Neural progenitor cell (in vitro differentiated cells): ENCODE measurements around the gene ACBD3.

Experiments
- CTCF ChIP-seq: fragments of 200-600 bp; sonication (generic); IDR thresholded peaks from 2 replicates; pipeline ENCODE4 v1.5.1; 2017; ENCODE audit warnings: antibody characterized with exemption, mild to moderate bottlenecking
- EZH2 ChIP-seq: fragments of 200-600 bp; sonication (generic); IDR thresholded peaks from 2 replicates; pipeline ENCODE4 v1.6.1; 2017; ENCODE audit warnings: antibody characterized with exemption, mild to moderate bottlenecking, moderate library complexity
- EZH2phosphoT487 ChIP-seq: fragments of 200-600 bp; sonication (generic); IDR thresholded peaks from 2 replicates; pipeline ENCODE4 v1.6.1; 2017; ENCODE audit warnings: antibody characterized with exemption

DNA sequence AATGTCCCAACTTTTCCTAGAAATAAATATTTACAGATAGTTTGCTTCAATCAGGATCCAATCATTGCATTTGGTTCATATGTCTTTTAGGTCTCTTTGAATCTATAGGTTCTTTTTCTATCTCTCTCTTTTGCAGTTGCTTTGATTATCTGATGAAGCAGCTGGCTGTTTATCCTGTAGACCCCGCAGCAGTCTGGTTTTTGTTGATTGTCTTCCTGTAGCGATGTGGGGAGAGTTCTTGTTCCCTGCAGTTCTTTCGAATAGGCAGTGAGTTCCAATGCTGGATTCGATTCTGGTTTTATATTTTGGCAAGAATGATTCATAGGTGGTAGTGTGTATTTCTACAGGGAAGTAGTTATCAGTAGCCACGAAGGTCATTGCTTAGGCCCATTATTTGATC, 29.5 kb upstream of the ACBD3 start:
- TF ChIP-seq EZH2: no peak
- TF ChIP-seq CTCF: no peak
- no peak for TF ChIP-seq EZH2phosphoT487
